ENCODE measurements around the gene CFAP74. TPM values are rescaled to one million over a fixed set of nuclear protein-coding genes. Genes with fewer than 3 reads are reported as not detected.

Gene CFAP74
- total RNA-seq, 4 donors from 2014 or later: 0.24 TPM; not detected in 3

DNA sequence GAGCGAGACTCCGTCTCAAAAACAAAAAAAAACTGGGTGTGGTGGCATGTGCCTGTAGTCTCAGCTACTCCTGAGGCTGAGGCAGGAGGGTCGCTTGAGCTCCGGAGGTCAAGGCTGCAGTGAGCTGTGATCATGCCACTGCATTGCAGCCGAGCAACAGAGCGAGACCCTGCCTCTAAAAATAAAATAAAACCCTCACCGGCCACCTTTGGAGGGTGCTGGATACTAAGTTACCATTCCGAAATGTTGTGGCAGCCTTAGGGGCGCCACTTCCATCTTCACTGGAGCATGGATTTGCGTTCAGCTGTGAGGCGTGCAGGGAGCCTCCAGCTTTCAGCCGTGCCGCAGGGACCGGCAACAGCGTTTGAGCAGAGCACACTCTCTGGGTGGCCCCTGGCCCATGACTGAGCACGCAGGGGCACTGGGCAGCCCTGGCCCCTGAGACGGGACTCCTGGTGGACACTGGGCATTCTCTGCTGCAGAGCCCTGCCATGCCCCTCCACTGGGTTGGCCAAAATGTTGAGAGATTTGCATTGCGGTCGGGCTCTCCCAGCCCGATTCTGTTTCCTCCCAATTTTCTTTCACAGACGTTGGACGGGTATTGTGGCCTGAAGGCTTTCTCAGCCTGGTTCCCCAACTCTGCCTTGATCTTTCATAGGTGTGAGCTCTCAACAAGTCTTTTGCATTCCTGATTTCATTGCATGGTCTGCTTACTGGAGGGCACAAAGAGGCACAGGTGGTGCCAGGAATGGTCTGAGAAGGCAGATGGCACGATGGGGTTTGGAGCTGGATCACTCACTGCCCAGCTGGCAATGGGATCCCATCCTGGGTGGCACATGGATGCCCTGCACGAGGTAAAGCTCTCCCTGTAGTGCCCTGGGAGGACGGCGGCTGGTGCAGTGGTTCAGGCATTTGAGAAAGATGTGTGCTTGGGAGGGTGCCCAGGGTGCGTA, 5.8 kb upstream of the CFAP74 start:
- TF ChIP-seq, protein P1, sequence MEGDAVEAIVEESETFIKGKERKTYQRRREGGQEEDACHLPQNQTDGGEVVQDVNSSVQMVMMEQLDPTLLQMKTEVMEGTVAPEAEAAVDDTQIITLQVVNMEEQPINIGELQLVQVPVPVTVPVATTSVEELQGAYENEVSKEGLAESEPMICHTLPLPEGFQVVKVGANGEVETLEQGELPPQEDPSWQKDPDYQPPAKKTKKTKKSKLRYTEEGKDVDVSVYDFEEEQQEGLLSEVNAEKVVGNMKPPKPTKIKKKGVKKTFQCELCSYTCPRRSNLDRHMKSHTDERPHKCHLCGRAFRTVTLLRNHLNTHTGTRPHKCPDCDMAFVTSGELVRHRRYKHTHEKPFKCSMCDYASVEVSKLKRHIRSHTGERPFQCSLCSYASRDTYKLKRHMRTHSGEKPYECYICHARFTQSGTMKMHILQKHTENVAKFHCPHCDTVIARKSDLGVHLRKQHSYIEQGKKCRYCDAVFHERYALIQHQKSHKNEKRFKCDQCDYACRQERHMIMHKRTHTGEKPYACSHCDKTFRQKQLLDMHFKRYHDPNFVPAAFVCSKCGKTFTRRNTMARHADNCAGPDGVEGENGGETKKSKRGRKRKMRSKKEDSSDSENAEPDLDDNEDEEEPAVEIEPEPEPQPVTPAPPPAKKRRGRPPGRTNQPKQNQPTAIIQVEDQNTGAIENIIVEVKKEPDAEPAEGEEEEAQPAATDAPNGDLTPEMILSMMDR (IDR thresholded peaks at IDR 0.05): no peak
- DNase-seq (ENCODE audit: low spot score): no peak
- no peak for ATAC-seq (ENCODE audit: low FRiP score)

DNA sequence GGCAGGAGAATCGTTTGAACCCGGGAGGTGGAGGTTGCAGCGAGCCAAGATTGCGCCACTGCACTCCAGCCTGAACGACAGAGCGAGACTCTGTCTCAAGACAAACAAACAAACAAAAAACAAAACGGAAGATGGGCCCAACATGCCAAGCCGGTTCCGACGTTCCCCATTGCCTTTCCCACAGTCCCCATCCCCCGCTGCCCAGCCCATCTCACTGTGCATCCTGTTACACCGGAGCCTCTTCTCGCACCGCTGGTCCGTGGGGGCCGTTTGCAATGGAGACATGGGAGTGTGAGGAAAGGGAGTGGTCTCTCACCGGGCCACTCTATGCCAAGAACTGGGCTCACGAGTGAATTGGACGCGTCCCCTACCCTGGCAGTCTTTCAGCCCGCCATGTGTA, 1.3 kb upstream of the CFAP74 start:
- ATAC-seq (ENCODE audit: low FRiP score) (no peak), DNase-seq (ENCODE audit: low spot score) (no peak)
- TF ChIP-seq, protein P1 (IDR thresholded peaks at IDR 0.05): no peak

DNA sequence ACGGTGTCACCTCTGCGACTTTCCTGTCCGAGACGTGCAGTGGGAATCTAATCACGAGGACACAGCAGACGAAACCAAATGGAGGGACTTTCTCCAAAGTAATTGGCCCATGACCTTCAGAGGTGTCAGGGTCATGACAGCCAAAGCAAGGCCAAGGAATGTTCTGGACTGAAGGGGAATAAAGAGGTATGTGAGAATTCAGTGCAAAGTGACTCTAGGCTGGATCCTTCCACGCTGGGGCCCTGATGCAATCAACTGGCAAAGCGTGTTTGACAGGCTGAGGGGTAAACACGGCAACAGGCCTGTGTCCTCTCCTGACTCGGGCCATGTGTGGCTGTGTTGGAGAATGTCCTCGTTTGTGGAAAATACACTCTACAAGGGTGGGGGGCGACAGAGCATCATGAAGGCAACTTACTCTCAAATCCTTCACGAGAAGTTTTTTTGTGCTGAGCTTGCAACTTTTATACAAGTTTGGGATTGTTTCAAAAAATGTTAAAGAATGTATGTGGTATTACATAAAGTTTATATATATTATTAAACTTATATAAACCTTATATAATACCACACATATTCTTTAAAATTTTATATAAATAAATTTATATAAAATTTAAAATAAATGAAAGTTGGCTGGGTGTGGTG, 1.7 kb downstream of the CFAP74 start:
- ATAC-seq (ENCODE audit: low FRiP score) (no peak), DNase-seq (ENCODE audit: low spot score) (no peak)
- TF ChIP-seq, protein P1 (IDR thresholded peaks at IDR 0.05): no peak

DNA sequence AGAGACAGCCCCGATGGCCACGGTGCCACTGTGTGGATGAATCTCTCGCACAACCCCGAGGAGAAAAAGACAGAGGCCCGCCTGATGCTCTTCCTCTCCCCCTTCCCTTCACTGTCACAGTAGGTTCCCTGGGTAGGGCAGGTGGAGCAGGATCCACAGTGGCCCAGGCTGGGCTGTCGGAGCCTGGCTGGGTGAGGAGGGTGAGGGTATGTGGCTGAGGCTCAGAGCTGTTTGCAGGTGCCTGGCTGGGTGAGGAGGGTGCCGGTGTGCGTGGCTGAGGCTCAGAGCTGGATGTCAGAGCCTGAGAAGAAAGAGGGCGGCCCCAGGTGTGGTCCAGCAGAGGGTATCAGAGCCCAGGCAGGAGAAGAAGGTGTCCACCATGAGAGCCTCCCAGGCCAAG, 2.7 kb downstream of the CFAP74 start:
- no peak for ATAC-seq (ENCODE audit: low FRiP score)
- DNase-seq (ENCODE audit: low spot score): no peak
- TF ChIP-seq, protein P1 (IDR thresholded peaks at IDR 0.05): no peak

DNA sequence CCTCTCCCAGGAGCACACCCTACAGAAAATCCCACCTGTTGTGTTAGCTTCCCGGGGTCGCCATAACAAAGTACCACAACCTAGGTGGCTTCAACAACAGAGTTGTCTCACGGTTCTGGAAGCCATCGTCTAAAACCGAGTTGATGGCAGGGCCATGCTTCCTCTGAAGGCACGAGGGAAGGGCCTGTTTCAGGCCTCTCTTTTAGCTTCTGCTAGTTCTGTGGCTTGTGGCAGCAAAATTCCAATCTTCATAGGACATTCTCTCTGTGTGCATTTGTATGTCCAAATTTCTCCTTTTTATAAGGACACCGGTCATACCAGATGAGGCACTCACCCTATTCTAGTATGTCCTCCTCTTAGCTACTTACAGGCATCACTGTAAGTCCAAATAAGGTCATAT, 3.2 kb downstream of the CFAP74 start:
- TF ChIP-seq, protein P1 (IDR thresholded peaks at IDR 0.05): no peak
- DNase-seq (ENCODE audit: low spot score): no peak
- no peak for ATAC-seq (ENCODE audit: low FRiP score)

DNA sequence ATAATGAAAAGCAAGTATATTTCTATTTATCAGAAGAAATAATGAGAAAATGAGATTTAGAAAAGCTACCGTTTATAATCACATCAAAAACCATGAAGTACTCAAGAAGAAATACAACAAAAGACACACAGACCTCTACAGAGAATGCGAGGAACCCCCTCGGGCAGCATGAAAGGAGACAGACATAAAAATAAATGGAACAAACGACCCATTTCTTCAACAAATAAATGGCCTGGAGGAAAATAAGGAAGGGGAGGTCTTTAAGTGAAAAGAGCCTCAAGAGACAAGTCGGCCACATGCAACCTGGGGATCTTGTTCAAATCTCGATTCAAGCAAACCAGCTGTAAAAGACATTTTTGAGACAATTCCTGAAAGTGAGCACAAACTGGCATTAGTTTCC, 6.0 kb downstream of the CFAP74 start:
- ATAC-seq (ENCODE audit: low FRiP score) (no peak), DNase-seq (ENCODE audit: low spot score) (no peak)
- TF ChIP-seq, protein P1 (IDR thresholded peaks at IDR 0.05): no peak
